Measurements from ENCODE around the gene SRRD.

DNA sequence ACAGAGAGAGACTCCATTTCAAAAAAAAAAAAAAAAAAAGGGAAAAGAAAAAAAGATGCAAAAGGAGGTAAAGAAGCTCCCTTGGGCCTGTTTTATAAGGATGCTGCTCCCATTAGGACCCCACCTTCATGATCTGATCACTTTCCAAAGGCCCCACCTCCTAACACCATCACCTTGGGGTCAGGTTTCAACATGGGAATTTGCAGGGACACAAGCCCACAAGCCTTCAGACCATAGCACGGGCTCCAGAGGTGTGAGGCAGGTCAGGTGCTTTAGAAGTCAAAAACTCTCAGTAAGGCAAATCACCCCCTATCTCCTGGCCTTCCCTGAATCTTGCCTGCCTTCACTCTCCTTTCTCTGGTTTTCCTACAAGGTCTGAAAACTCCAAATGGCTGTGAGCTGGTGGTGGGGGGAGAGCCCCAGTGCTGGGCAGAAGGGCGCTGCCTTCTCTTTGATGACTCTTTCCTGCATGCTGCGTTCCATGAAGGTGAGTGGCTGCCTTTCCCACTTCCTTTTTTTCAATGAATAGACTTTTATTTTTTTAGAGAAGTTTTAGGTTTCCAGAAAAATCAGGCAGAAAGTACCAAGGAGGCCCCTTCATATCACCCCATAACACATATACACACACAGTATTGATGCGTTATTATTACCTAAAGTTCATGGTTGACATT lies 41.5 kb upstream of the SRRD start:
- TF ChIP-seq CTCF (IDR thresholded peaks at IDR 0.05) (no peak), POLR2A (IDR thresholded peaks at IDR 0.05) (no peak)

All from Peyer's patch (tissue), 4 donors.